GM15510 (cell line): Measurements from ENCODE around the gene MASP1.

ENCODE experiments used
- POLR2A ChIP-seq: IDR thresholded peaks from 3 replicates; pipeline ENCODE4 v1.6.1; 2011; ENCODE audit warnings: borderline replicate concordance; ENCODE audit not compliant: insufficient read length; ENCODE audit errors: extremely low read depth

The MASP1 gene

DNA sequence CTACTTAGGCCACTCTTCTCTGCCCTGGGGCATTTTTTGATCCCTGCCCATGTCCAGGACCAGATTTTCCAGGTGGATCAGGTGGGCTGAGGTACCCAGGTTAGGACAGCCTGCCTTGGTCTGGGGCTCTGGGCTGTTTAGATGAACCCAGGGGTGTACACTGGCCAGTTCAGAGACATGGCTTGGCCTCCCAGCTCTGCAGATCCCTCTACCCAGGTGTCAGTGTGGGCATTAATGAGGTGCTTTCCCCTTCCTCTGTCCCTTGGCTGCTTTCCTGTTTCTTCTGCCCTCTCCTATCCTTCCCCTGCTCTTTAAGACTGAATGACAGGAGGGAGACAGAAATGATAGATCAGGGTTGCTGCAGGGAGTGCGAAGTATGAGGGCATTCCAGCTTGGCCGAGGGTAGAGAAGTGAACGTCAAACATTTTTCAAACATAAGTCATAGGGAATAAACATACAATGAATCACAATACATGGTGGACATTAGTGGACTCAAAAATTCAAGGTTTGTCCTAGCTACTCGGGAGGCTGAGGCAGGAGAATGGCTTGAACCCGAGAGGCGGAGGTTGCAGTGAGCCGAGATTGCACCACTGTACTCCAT is 63.8 kb downstream of the MASP1 start:
- no peak for TF ChIP-seq POLR2A

DNA sequence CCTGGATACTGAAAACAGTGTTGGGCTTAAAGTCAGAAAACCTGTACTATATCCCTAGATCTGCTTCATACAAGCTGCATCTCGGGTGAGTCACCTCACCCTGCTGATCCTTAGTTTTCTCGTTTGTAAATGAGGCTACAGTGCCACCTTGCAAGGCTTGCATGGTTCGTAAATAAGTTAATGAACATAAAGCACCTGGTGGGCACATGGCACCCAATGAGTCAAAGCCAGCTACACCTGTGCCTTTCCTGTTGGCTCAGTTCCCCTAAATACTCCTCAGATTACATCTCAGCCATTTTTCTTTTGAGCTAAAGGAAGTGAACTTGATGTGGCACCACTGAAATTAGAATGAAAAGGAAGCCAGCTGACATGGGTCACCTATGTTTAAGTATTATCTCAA is 67.7 kb downstream of the MASP1 start:
- no peak for TF ChIP-seq POLR2A

DNA sequence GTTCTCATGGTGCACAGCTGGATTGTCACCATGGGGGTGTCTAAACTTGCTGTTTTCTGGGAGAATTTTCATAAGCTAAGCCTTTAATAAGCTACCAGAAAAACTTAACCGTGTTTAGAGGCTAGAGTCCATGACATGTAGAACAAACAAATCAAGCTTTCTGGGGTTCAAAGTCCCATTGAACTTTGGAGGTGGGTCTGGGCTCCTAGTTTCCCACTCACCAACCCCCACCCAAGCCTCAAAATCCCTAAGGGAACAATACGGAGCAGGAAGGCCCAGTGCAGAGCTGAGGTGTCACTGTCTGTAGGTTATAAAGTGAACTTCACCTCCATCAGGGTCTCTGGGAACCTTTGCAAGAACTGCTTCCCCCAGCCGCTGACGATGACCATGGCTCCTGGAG is 68.7 kb downstream of the MASP1 start:
- TF ChIP-seq POLR2A: no peak

DNA sequence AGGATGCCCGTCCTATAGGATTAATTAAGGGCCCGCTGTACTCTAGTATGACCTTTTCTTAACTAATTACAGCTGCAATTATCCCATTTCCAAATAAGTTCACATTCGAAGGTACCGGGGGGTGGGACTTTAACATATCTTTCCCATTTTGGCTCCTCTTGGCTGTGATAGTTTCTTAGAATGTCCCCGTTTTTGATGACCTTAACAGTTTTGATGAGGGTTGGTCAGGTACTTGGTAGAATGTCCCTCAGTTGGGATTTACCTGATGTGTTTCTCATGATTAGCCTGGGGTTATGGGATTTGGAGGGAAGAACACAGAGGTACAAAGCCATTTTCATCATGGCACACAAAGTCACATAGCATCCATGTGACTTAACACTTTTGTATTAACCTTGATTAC is 76.1 kb downstream of the MASP1 start:
- no peak for TF ChIP-seq POLR2A

DNA sequence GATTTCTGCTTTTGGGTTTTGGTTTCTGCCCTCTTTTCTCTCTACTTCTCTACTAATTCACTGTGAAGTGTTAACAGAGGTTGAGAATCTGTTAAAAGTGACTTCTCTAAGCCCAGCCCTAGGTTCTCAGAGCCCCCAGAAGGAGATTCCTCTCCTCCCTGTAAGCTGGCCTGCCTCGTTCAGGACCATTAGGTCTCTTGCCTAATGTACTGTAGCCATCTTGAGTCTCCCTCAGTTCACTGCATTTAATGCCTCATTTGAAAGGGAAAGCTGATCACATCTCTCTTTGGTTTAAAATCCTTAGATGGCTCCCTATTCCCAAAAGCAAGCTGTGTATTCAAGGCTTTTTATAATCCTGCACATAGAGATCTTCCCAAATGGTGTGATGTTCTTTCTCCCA is 77.9 kb downstream of the MASP1 start:
- TF ChIP-seq POLR2A: no peak

DNA sequence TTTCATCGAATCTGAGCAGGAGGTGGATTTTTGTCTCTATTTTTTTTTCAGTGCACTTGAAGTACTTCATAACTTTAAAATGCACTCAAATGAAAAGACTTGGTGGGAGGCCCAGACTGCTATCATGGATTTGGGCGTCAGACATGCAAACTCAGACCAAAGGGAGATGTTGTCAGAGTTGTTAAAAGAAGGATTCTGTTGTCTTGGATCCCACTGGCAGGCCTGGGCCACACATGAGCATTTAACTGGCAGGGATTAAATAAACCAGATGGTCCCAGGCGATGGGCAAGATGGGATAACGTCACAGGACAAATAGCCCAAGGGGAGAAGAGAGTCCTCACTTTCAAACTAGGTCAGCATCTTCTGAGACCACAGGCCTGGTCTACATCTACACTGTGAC is 78.8 kb downstream of the MASP1 start:
- TF ChIP-seq POLR2A: no peak

DNA sequence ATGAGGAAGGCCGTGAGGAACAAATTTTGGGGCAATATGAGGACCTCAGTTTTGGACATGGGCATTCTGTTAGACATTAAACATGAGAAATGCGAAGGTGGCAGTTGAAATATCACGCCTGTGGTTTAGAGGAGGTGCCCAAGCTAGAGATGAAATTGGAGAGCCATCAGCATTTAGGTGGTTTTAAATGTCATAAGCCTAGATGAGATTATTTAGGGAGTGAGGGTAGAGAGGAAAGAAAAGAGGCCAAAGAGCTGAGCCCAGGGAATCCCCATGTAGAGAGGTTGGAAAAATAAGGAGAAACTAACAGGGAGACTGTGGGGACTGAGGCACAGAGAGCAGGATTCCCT is 79.4 kb downstream of the MASP1 start:
- no peak for TF ChIP-seq POLR2A

DNA sequence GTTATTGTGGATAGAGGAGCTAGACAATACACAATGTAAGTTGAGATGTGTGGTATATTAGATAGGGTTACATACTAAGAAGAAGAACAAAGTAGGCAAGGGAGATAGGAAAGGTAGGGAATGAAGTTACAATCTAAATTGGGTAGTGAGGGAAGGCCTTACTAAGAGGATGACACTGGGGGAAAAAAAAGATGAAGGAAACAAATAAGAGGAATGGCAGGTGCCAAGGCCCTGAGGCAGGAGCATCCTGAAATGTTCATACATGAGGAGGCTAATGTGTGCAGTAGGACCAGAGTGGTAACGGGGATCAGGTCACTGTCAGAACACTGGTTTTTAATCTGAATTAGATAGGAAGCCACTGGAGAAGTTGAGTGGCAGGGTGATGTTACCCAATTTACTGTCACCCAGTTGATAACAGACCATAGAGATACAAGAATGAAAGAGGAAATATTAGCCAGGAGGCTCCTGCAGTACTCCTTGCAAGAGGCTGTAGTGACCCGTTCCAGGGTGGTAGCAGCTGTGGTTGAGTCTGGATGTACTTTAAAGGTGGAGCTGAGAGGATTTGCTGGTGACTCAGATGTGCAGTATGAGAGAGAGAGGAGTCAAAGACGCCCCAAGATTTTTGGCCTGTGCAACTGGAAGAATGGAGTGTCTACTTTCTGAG is 79.9 kb downstream of the MASP1 start:
- TF ChIP-seq POLR2A: no peak

DNA sequence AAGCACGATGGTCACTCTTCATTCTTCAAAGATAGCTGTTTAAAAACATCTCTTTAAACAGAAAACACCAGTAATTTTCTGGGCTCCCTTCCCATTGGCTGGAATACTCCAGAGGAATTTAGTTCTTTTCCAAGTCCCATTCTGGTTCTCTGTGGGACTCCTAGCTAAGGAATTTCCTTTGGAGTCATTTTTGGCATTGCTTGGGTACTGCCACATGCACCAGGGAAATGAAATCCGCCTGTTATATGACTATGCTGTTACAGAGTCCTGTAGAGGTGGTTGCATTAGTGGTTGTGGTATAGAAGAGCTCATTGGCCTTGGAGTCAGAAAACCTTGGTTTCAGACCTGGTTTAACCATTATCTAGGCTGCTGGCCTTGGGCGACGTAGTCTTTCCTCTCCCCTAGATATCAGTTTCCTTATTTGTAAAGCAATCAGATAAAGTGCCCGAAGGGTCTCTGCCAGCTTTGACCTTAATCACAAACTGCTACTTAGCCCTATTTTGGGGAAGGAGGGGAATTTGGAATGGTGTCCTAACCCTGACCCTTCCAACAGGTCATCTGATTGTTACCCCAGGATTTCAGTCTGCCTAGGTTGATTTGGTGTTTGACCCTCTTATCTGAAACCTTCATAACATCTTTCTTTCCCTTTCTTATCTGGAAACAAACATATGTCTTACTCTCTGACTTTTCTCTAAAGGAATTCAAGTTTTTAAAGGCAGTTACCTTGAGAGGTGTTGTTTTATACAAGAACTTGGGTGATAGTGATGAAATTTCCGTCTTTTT is 80.8 kb downstream of the MASP1 start:
- TF ChIP-seq POLR2A: no peak

DNA sequence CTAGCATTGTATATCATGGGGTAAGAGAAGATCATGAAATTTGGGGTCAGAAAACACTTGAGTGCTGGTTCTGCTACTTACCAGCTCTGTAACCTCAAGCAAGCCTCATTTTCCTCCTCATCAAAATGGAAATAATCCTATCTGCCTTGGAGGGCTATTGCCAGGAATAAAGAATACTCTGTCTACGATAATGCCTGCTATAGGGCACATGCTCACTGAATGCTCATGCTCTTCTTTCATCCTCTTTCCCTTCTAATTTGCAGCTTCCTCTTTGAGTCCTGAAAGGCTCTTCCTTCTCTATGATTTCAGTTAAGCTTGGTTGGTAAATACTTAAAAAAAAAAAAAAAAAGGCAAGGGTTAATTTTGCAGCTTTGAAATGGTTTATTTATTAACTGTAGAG is 81.4 kb downstream of the MASP1 start:
- TF ChIP-seq POLR2A: no peak

DNA sequence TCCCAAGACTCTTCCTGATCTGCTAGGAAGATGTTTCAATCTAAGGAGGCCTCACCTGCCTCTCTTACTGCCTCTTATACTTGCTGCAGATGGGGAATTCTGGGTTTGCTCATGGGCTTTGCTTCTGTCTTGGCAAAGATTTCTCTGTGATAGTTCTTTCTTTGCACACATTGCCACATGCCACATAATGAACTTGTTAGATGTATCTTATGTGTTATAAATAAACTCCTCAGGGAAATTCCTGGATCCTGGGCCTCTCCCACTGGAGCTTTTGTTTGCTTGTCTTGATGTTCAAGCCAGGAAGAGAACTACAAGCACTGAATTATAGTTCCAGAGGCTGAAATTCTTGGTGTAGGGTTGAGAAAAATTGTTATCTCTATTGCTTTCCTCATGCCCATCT is 82.0 kb downstream of the MASP1 start:
- TF ChIP-seq POLR2A: no peak

DNA sequence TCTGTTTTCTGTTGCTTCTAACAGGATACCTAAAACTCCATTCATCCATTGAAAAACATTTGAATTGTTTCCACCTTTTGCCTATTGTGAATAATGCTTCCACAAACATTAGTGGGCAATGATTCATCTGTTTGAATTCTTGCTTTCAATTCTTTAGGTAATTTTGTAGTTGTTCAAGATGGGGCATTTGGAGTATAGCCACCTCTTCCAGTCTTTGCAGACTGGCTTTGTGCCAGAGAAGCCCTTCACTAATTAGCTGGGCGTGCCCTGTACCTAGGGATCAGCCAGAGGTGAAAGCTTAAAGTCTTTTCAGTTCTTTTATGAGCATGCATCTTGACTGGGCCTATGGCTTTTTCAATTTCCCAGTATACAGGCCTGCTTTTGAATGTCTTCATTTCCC is 83.4 kb downstream of the MASP1 start:
- TF ChIP-seq POLR2A: no peak

DNA sequence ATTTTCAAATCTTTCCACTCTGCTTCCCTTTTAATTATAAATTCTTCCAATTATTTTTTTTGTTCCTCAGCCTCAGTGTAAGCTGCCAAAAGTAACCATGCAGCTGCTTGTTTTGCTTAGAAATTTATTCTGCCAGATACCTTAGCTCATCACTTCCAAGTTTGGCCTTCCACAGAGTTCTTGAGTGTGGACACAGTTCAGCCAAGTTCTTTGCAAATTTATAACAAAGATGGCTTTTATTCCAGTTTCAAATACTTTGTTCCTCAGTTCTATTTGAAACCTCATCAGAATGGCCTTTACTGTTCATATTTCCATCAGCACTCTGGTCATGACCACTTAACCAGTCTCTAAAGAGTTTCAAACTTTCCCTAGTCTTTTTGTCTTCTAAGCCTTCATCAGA is 83.9 kb downstream of the MASP1 start:
- TF ChIP-seq POLR2A: no peak

DNA sequence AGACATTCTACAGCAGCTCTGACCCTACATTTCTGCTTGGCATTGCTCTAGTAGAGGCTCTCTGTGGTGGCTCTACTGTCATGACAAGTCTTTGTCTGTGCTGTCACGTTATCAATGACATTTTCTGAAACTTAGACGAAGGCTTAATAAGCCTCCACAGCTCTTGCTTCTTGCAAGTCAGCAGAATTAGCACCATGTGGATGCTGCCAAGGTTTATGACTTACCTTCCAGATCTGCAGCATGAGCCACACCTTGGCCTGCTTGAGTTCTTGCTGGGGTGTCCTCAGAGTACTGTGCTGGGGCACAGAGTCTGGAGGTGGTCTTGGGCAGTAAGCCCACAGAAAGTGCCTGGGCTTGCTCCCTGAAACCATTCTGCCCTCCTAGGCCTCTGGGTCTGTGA is 84.5 kb downstream of the MASP1 start:
- no peak for TF ChIP-seq POLR2A

DNA sequence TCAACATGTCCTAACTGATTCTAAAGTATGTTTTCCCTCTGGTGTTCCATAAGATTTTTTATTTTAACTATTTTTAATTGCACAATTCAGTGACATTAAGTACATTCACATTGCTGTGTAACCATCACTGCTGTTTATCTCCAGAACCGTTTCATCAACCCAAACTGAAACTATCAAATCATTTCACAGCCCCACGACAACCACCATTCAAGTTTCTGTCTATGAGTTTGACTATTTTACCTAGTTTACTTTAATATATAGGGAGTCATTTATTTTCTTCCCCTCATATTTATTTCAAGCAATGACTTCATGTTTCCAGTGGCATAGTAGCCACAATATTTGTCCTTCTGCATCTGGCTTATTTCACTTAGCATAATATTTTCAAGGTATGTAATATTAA is 85.9 kb downstream of the MASP1 start:
- no peak for TF ChIP-seq POLR2A

DNA sequence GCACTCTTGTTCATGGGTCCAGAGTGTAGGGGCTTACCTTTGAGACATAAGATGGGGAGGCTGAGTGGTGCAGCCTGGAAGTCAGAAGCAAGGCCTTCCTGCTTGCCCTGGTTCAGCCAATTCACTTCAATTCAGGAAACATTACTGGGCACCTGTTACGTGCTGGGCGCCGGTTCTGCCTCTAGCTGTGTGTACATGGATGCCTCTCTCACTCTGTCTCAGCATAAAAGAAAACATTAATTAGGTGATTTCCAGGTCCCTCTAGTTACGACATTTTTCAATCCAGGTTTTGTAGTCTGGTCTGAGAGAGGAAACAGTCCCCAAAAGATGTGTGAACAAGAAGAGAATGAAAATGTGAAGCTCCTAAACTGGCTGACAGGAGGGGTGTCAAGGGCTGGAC is 93.0 kb downstream of the MASP1 start:
- TF ChIP-seq POLR2A: no peak

DNA sequence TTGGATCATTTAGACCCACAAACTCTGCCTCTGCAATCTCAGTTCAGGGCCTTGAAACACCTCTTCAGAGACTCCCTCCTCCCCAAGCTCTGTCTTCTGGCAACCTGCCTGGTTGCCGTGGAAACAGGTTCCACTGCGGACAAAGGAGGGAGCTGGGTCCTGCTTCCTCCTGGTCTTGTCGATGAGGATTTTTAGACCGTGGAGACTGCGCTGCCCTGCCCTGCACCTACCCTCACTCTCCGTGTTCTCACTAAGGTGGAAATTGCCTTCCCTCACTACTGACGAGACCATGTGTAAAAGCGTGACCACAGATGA is 94.2 kb downstream of the MASP1 start, which contains the start of gene RTP1:
Gene RTP1, plus strand, starts transcription at position 152 of the 315 bp plus-strand sequence. Its CDS starts 30 bp downstream, at position 182.
- no peak for TF ChIP-seq POLR2A
